Hepatocyte (in vitro differentiated cells): ENCODE data around the gene PTPRM. TPM values are rescaled to one million over a fixed set of nuclear protein-coding genes. Genes with fewer than 3 reads are reported as not detected.

ENCODE experiments used
- DNase-seq: peaks from one replicate; pipeline ENCODE4 v3.0.0-alpha.2; 2016; ENCODE audit warnings: low spot score
- H2AFZ ChIP-seq: fragments of 200-600 bp; sonication (generic); 2 replicates; pipeline ENCODE4 v1.6.0; 2016; ENCODE audit warnings: antibody characterized with exemption, mild to moderate bottlenecking
- H3K27ac ChIP-seq: fragments of 200-600 bp; sonication (generic); 2 replicates; pipeline ENCODE4 v1.5.1; 2016; ENCODE audit warnings: mild to moderate bottlenecking
- H3K27me3 ChIP-seq: fragments of 200-600 bp; sonication (generic); 2 replicates; pipeline ENCODE4 v1.6.1; 2016
- H3K36me3 ChIP-seq: fragments of 200-600 bp; sonication (generic); replicated peaks from 2 replicates; pipeline ENCODE4 v1.5.1; 2016; ENCODE audit warnings: low read depth; ENCODE audit not compliant: insufficient read depth
- H3K4me1 ChIP-seq: fragments of 200-600 bp; sonication (generic); 2 replicates; pipeline ENCODE4 v1.5.1; 2016; ENCODE audit warnings: mild to moderate bottlenecking, moderate library complexity; ENCODE audit not compliant: insufficient read depth
- H3K4me2 ChIP-seq: fragments of 200-600 bp; sonication (generic); 2 replicates; pipeline ENCODE4 v1.6.0; 2016
- H3K4me3 ChIP-seq: fragments of 200-600 bp; sonication (generic); 2 replicates; pipeline ENCODE4 v1.5.1; 2016; ENCODE audit warnings: mild to moderate bottlenecking
- H3K79me2 ChIP-seq: fragments of 200-600 bp; sonication (generic); 2 replicates; pipeline ENCODE4 v1.6.0; 2017; ENCODE audit warnings: mild to moderate bottlenecking
- H3K9me2 ChIP-seq: fragments of 200-600 bp; sonication (generic); replicated peaks from 2 replicates; pipeline ENCODE4 v1.6.0; 2017; ENCODE audit warnings: mild to moderate bottlenecking; ENCODE audit not compliant: insufficient read depth
- H3K9me3 ChIP-seq: fragments of 200-600 bp; sonication (generic); 2 replicates; pipeline ENCODE4 v1.5.1; 2016; ENCODE audit warnings: low read depth, mild to moderate bottlenecking
- H4K20me1 ChIP-seq: fragments of 200-600 bp; sonication (generic); 2 replicates; pipeline ENCODE4 v1.6.0; 2016; ENCODE audit warnings: mild to moderate bottlenecking; ENCODE audit not compliant: insufficient read depth, poor library complexity, severe bottlenecking
- EZH2 ChIP-seq: fragments of 200-600 bp; sonication (generic); IDR thresholded peaks from 2 replicates; pipeline ENCODE4 v1.6.1; 2016; ENCODE audit warnings: antibody characterized with exemption, mild to moderate bottlenecking, borderline replicate concordance
- EZH2phosphoT487 ChIP-seq: fragments of 200-600 bp; sonication (generic); IDR thresholded peaks from one replicate; pipeline ENCODE4 v1.6.1; 2018; ENCODE audit warnings: antibody characterized with exemption, mild to moderate bottlenecking, low read depth, moderate library complexity; ENCODE audit not compliant: unreplicated experiment, severe bottlenecking
- WGBS: methylation state at CpG from one replicate; pipeline ENCODE4 v1.1.6; 2016; ENCODE audit warnings: low lambda C conversion rate; ENCODE audit errors: missing lambda C conversion rate; 5-methylcytosine and 5-hydroxymethylcytosine counted together
- polyA plus RNA-seq: library from polyadenylated mRNA; unstranded; fragments of >200 nt; fragmentation: Nextera tagmentation; extraction: Ambion mirVana; gene quantifications from 2 replicates; pipeline ENCODE4 v1.2.1, GENCODE V29; 2016
- total RNA-seq: library from RNA; depleted of rRNA; stranded (reverse); fragments of >200 nt; gene quantifications from 2 replicates; pipeline ENCODE4 v1.2.3, GENCODE V29; 2014
- TF ChIP-seq, protein P1 (sequence below): fragments of 200-600 bp; sonication (generic); IDR thresholded peaks from 2 replicates; pipeline ENCODE4 v1.5.1; 2016; ENCODE audit warnings: antibody characterized with exemption, mild to moderate bottlenecking; ENCODE audit not compliant: poor library complexity

PTPRM gene
- total and polyA plus RNA-seq, 2 experiments from 2014 or later = 26.1 to 47.4 TPM

DNA sequence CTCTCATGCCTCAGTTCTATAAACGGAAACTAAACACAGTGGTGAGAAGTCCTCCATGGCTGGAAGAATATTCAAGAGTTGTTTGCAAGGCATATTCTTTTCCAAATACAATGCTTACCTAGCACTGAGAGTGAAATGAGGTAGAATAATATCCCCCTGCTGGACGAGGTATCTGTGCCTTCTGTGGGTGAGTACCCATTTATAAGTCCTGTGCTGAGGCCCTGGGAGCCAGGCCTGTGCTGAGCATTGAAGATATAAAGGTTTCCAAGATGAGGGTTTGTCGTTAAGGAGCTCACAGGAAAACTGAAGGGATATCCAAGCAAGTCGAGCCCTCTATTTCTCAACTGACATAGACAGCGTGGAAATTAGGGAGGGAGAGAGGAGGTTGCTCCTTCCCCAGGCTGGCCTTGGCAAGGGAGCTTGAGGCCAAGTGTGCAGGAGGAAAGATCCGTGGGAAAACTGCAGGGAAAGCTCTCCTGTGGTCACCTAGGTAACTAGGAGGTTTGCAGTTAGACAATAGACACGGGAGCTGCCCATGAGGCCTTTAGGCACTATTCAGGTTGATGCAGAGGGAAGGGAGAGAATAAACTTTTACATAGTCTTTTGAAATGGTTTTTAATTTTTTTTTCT lies 17.6 kb downstream of the PTPRM start:
- Histone ChIP-seq H3K9me2 (no peaks in the 10 kb centered on the region), H4K20me1 (peaks cover 5% of the 10 kb centered on the region), H3K27me3 (no peaks in the 10 kb centered on the region), H3K4me3 (no peak overlapping the region), H3K4me2 (no peak overlapping the region), H3K4me1 (no peaks in the 10 kb centered on the region), H3K36me3 (no peaks in the 10 kb centered on the region), H2AFZ (no peak overlapping the region), H3K27ac (no peak overlapping the region), H3K9me3 (no peaks in the 10 kb centered on the region), H3K79me2 (peaks cover 49% of the 10 kb centered on the region)
- WGBS = 73% methylated on average over 7 of the region's 7 CpGs
- no peak for DNase-seq
- TF ChIP-seq, protein P1, sequence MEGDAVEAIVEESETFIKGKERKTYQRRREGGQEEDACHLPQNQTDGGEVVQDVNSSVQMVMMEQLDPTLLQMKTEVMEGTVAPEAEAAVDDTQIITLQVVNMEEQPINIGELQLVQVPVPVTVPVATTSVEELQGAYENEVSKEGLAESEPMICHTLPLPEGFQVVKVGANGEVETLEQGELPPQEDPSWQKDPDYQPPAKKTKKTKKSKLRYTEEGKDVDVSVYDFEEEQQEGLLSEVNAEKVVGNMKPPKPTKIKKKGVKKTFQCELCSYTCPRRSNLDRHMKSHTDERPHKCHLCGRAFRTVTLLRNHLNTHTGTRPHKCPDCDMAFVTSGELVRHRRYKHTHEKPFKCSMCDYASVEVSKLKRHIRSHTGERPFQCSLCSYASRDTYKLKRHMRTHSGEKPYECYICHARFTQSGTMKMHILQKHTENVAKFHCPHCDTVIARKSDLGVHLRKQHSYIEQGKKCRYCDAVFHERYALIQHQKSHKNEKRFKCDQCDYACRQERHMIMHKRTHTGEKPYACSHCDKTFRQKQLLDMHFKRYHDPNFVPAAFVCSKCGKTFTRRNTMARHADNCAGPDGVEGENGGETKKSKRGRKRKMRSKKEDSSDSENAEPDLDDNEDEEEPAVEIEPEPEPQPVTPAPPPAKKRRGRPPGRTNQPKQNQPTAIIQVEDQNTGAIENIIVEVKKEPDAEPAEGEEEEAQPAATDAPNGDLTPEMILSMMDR = no peak
- TF ChIP-seq EZH2phosphoT487 = no peak
- no peak for TF ChIP-seq EZH2

DNA sequence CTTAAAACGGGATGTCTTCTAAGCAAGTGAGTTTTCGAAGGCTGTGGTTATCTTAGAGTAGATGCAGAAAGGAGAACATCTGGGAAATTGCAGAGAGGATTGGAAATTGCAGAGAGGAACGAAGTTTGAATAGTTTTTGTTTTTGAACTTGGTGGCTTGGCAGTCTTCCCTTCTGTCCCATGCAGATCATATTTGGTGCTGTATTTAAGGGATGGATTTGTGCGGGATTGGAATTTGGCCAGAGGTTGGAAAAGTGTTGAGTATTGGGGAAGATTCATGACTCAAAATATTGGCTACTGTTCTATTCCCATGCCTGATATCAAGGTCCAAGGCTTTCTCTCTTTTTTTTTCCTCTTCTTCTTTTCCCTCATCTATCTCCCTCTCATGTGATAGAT lies 18.2 kb downstream of the PTPRM start:
- 83% methylated on average over 4 of the region's 4 CpGs for WGBS
- H3K27me3 ChIP-seq = no peaks in the 10 kb centered on the region
- DNase-seq = no peak
- TF ChIP-seq EZH2phosphoT487 = no peak
- TF ChIP-seq, protein P1 = no peak
- TF ChIP-seq EZH2 = no peak
- H3K4me1 ChIP-seq = no peaks in the 10 kb centered on the region
- H3K79me2 ChIP-seq = peaks cover 44% of the 10 kb centered on the region
- peaks cover 5% of the 10 kb centered on the region for H4K20me1 ChIP-seq
- H3K36me3 ChIP-seq = no peaks in the 10 kb centered on the region
- H3K9me3 ChIP-seq = no peaks in the 10 kb centered on the region
- no peak overlapping the region for H3K4me3 ChIP-seq
- H3K27ac ChIP-seq = no peak overlapping the region
- no peaks in the 10 kb centered on the region for H3K9me2 ChIP-seq
- no peak overlapping the region for H3K4me2 ChIP-seq
- no peak overlapping the region for H2AFZ ChIP-seq

DNA sequence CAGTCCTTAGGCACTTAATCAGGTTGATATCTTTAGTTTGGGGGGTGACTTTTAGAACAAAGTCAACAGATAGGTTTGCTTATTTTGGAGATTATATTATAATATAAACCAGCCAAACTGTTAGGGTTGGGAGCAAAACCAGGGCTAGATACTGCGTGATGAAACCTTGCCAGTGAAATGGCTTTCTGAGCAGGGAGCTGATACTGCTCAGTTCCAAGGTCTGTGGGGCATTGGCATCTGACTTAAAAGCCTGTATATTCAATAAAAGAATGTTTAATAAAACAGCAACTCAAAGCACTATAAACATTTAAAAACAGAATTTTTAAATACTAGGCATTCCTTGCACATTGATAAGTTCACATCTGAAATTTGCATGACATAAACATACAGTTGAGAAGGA lies 19.3 kb downstream of the PTPRM start:
- Histone ChIP-seq H3K27me3 (no peaks in the 10 kb centered on the region), H3K36me3 (no peaks in the 10 kb centered on the region), H2AFZ (no peak overlapping the region), H3K9me2 (no peaks in the 10 kb centered on the region), H3K79me2 (peaks cover 52% of the 10 kb centered on the region), H3K4me3 (no peak overlapping the region), H3K27ac (no peak overlapping the region), H4K20me1 (peaks cover 5% of the 10 kb centered on the region), H3K9me3 (no peaks in the 10 kb centered on the region), H3K4me1 (no peaks in the 10 kb centered on the region), H3K4me2 (no peak overlapping the region)
- TF ChIP-seq EZH2 = no peak
- no peak for TF ChIP-seq EZH2phosphoT487
- TF ChIP-seq, protein P1 = no peak
- no peak for DNase-seq
- 77% methylated on average over 1 of the region's 1 CpG for WGBS
